Parathyroid adenoma (tissue), 2 donors: Measurements from ENCODE around the gene DRICH1.
"Not testable (repeated sequence)": the region's sequence is repeated elsewhere in the genome, so short reads cannot be mapped to it uniquely, and the experiment has no call there.

Experiments
- H2AFZ ChIP-seq: fragments of 300-600 bp; sonication (generic); one replicate; pipeline ENCODE4 v1.7.0; 2017; ENCODE audit warnings: antibody characterized with exemption, mild to moderate bottlenecking
- H3K27ac ChIP-seq: fragments of 300-600 bp; sonication (generic); one replicate; pipeline ENCODE4 v1.7.0; 2017
- H3K27me3 ChIP-seq: fragments of 300-600 bp; sonication (generic); one replicate; pipeline ENCODE4 v1.7.0; 2017; ENCODE audit warnings: low read length; ENCODE audit not compliant: control insufficient read depth, insufficient read depth
- H3K36me3 ChIP-seq: fragments of 300-600 bp; sonication (generic); one replicate; pipeline ENCODE4 v1.7.0; 2017; ENCODE audit warnings: low read length; ENCODE audit not compliant: control insufficient read depth, insufficient read depth
- H3K4me1 ChIP-seq: fragments of 300-600 bp; sonication (generic); one replicate; pipeline ENCODE4 v1.7.0; 2017; ENCODE audit warnings: control low read depth
- H3K4me2 ChIP-seq: fragments of 300-600 bp; sonication (generic); one replicate; pipeline ENCODE4 v1.7.0; 2017; ENCODE audit warnings: low read length
- H3K4me3 ChIP-seq: fragments of 300-600 bp; sonication (generic); one replicate; pipeline ENCODE4 v1.7.0; 2017; ENCODE audit warnings: low read depth, low read length
- H3K79me2 ChIP-seq: fragments of 300-600 bp; sonication (generic); one replicate; pipeline ENCODE4 v1.7.0; 2017; ENCODE audit warnings: control low read depth
- H3K9ac ChIP-seq: fragments of 300-600 bp; sonication (generic); one replicate; pipeline ENCODE4 v1.7.0; 2017; ENCODE audit warnings: mild to moderate bottlenecking
- H3K9me3 ChIP-seq: fragments of 300-600 bp; sonication (generic); one replicate; pipeline ENCODE4 v1.7.0; 2017; ENCODE audit warnings: low read length; ENCODE audit not compliant: control insufficient read depth
- CTCF ChIP-seq: fragments of 300-600 bp; sonication (generic); IDR thresholded peaks from one replicate; pipeline ENCODE4 v1.7.0; 2017; ENCODE audit warnings: antibody characterized with exemption, mild to moderate bottlenecking
- donor health status: primary hyperparathyroidism.

DRICH1 gene

GRCh38 chr22:23652286-23652685, 20.2 kb upstream of the DRICH1 start:
- H3K4me3 ChIP-seq: no peak overlapping the region
- no peaks in the 10 kb centered on the region for H3K36me3 ChIP-seq
- H3K9ac ChIP-seq: no peak overlapping the region
- H3K27ac ChIP-seq: no peak overlapping the region
- no peaks in the 10 kb centered on the region for H3K9me3 ChIP-seq
- H3K4me1 ChIP-seq: no peaks in the 10 kb centered on the region
- TF ChIP-seq CTCF: no peak
- H3K27me3 ChIP-seq: no peaks in the 10 kb centered on the region
- H3K4me2 ChIP-seq: no peak overlapping the region
- no peak overlapping the region for H2AFZ ChIP-seq
- H3K79me2 ChIP-seq: no peaks in the 10 kb centered on the region

DNA sequence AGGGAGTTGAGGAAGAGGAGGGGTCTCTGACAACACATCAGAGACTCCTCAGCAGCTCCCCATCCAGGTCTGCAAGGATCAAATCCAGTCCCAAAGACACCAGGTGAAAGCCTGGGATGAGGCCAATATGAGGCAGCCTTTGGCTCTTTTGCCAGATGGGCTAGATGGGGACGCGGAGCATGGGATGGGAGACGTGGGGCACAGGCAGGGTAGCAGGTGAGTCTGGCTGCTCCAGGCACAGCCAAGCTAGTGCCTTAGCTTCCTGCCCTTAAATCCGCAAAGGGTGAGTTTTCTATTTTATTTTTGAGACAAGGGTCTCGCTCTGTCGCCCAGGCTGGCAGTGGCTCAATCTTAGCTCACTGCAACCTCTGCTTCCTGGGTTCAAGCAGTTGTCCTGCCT, 19.6 kb upstream of the DRICH1 start:
- Histone ChIP-seq H3K9ac (no peak overlapping the region), H3K4me2 (no peak overlapping the region), H3K36me3 (no peaks in the 10 kb centered on the region), H3K27ac (no peak overlapping the region), H3K9me3 (no peaks in the 10 kb centered on the region), H3K4me1 (no peaks in the 10 kb centered on the region), H3K4me3 (no peak overlapping the region), H2AFZ (no peak overlapping the region), H3K79me2 (no peaks in the 10 kb centered on the region), H3K27me3 (no peaks in the 10 kb centered on the region)
- TF ChIP-seq CTCF: no peak

- H2AFZ ChIP-seq: no peak overlapping the region
- no peaks in the 10 kb centered on the region for H3K9me3 ChIP-seq
- no peaks in the 10 kb centered on the region for H3K79me2 ChIP-seq
- H3K27ac ChIP-seq: no peak overlapping the region
- H3K36me3 ChIP-seq: no peaks in the 10 kb centered on the region
- no peaks in the 10 kb centered on the region for H3K27me3 ChIP-seq
- no peak overlapping the region for H3K4me2 ChIP-seq
- no peak for TF ChIP-seq CTCF
- no peaks in the 10 kb centered on the region for H3K4me1 ChIP-seq
- H3K9ac ChIP-seq: no peak overlapping the region
- H3K4me3 ChIP-seq: no peak overlapping the region
These were observed 17.0 kb upstream of the DRICH1 start for GRCh38 chr22:23649071-23649501.

GRCh38 chr22:23646526-23646925, 14.4 kb upstream of the DRICH1 start:
- not testable (repeated sequence) for H3K36me3 ChIP-seq, H2AFZ ChIP-seq, H3K4me1 ChIP-seq, H3K9me3 ChIP-seq, H3K27ac ChIP-seq, H3K4me2 ChIP-seq, H3K27me3 ChIP-seq, H3K4me3 ChIP-seq, H3K79me2 ChIP-seq, H3K9ac ChIP-seq

DNA sequence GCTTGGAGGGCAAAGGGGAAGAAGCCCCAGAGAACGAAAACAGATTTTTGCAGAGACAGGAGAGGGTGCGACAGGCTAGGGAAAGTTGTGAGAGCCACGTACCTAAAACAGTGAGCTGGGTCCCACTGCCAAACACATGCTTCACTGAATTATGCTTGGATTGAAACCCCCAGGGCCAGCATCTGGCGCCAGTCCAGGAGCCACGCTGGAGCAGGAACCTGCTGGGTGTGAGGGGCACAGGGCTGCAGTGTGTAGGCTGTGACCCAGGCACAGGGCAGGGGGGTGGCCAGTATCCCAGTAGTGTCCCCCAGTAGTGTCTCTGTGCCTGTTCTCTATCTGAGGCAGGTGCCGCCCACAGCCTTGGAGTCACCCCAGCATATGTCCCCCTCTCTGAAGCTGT, 8.1 kb upstream of the DRICH1 start:
- H3K27ac ChIP-seq, H3K4me2 ChIP-seq, H2AFZ ChIP-seq, H3K4me3 ChIP-seq, H3K27me3 ChIP-seq, H3K79me2 ChIP-seq, H3K9ac ChIP-seq, H3K4me1 ChIP-seq, H3K36me3 ChIP-seq, H3K9me3 ChIP-seq: not testable (repeated sequence)

- no peaks in the 10 kb centered on the region for H3K36me3 ChIP-seq
These were observed 7.5 kb upstream of the DRICH1 start for GRCh38 chr22:23639661-23640060.

More at GRCh38 chr22:23639661-23640060, 7.5 kb upstream of the DRICH1 start:
- Histone ChIP-seq H3K27ac (no peak overlapping the region), H3K4me1 (peaks cover 4% of the 10 kb centered on the region), H3K9me3 (no peaks in the 10 kb centered on the region), H3K4me3 (no peak overlapping the region), H2AFZ (no peak overlapping the region), H3K4me2 (no peak overlapping the region), H3K79me2 (no peaks in the 10 kb centered on the region), H3K27me3 (no peaks in the 10 kb centered on the region), H3K9ac (no peak overlapping the region)
- no peak for TF ChIP-seq CTCF
